ENCODE measurements around the gene FAM98C. TPM values are rescaled to one million over a fixed set of nuclear protein-coding genes. Genes with fewer than 3 reads are reported as not detected.
"Not testable (repeated sequence)": the region's sequence is repeated elsewhere in the genome, so short reads cannot be mapped to it uniquely, and the experiment has no call there.

The FAM98C gene
- total RNA-seq, 2 donors from 2014 or later: 19.9 to 59.5 TPM

DNA sequence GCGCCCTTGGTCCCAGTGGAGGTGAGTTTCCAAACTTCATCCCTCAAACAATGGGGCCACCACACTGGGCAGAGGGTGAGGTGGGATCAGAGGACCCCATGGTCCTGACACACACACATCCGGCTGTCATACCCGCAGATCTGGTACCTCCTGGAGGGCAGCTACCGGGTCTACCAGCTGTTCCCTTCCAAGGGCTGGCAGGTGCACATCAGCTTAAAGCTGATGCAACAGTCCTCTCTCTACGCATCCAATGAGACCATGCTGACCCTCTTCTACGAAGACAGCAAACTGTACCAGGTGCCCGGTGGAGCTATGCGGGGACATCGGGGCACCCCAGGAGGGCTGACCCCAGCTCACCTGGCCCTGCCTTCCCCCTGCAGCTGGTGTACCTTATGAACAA, 42.5 kb upstream of the FAM98C start:
- H3K27ac ChIP-seq: no peak overlapping the region
- intact Hi-C loops (cut with DNase I): no loop called here
- no peak for TF ChIP-seq POLR2A (IDR thresholded peaks at IDR 0.05)
- no peak for TF ChIP-seq POLR2AphosphoS5 (IDR thresholded peaks at IDR 0.05)
- TF ChIP-seq, protein P1, sequence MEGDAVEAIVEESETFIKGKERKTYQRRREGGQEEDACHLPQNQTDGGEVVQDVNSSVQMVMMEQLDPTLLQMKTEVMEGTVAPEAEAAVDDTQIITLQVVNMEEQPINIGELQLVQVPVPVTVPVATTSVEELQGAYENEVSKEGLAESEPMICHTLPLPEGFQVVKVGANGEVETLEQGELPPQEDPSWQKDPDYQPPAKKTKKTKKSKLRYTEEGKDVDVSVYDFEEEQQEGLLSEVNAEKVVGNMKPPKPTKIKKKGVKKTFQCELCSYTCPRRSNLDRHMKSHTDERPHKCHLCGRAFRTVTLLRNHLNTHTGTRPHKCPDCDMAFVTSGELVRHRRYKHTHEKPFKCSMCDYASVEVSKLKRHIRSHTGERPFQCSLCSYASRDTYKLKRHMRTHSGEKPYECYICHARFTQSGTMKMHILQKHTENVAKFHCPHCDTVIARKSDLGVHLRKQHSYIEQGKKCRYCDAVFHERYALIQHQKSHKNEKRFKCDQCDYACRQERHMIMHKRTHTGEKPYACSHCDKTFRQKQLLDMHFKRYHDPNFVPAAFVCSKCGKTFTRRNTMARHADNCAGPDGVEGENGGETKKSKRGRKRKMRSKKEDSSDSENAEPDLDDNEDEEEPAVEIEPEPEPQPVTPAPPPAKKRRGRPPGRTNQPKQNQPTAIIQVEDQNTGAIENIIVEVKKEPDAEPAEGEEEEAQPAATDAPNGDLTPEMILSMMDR (IDR thresholded peaks at IDR 0.05): no peak
- peaks cover 3% of the 10 kb centered on the region for H3K27me3 ChIP-seq (replicated peaks; ENCODE audit: insufficient read depth)
- no peaks in the 10 kb centered on the region for H3K36me3 ChIP-seq
- H3K4me3 ChIP-seq: no peak overlapping the region
- no peak for DNase-seq (ENCODE audit: low spot score)
- H3K4me1 ChIP-seq (replicated peaks): no peaks in the 10 kb centered on the region
- H3K9me3 ChIP-seq: no peaks in the 10 kb centered on the region
- WGBS: 79% methylated on average over 9 of the region's 9 CpGs

DNA sequence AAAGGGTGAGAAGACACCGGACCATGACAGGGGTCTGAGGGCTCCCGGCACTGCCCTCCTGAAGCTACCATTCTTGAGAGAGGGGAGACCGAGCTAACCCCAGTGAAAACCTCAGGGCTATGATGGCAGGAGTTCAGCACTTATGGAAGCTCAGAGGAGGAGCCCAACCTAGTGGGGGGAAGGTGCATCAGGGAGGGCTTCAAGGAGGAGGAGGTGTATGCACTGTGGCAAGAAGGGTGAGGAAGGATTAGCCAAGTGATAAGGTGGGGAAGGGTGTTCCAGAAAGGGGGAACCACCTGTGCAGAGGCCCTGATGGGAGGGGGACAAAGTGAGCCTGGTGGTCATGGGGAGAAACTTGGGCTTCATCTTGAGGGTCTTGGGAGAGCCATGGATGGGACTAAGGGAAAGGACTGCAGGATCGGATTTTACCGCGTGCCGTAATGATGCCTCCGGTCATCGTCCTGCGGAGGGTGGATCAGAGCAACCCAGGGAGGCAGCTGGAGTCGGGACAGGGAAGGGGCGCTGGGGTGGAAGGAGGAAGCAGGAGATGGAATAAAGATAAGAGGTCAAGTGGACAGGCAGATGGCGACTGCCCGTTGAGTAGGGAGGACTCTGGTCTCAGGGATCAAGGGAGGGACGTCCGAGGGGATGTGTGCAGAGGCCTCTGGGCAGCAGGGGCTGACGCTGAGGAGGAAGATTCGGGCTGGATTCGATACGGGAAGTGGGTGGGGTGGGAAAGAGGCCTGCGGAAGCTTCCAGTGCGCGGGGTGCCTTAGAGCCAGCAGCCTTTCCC, 41.9 kb upstream of the FAM98C start:
- peak overlapping the region in 1 of 2 donors; percentile 66 for H3K27ac ChIP-seq
- peaks cover 3% of the 10 kb centered on the region for H3K27me3 ChIP-seq (replicated peaks; ENCODE audit: insufficient read depth)
- no peaks in the 10 kb centered on the region for H3K9me3 ChIP-seq
- no peaks in the 10 kb centered on the region for H3K4me1 ChIP-seq (replicated peaks)
- H3K4me3 ChIP-seq: peak overlapping the region; percentile 36 to 53
- intact Hi-C loops (cut with DNase I): no loop called here
- H3K36me3 ChIP-seq: no peaks in the 10 kb centered on the region
- no peak for DNase-seq (ENCODE audit: low spot score)
- TF ChIP-seq, protein P1 (IDR thresholded peaks at IDR 0.05): no peak
- TF ChIP-seq POLR2A (IDR thresholded peaks at IDR 0.05): no peak
- TF ChIP-seq POLR2AphosphoS5 (IDR thresholded peaks at IDR 0.05): no peak
- WGBS: 17% methylated on average over 23 of the region's 23 CpGs

DNA sequence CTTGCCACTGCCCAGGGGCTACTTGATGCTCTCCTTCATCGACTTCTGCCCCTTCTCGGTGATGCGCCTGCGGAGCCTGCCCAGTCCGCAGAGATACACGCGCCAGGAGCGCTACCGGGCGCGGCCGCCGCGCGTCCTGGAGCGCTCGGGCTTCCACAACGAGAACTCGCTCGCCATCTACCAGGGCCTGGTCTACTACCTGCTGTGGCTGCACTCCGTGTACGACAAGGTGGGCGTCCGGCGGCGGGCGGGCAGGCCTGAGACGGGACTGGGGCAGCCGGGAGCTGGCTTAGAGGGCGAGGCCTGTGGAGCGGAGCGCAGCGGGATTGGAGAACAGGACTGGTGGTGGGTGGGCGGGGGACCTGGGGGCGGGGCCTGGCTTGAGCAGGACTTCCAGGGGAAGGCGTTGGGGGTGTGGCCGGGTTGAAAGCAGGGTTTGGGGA, 41.2 kb upstream of the FAM98C start:
- intact Hi-C loops (cut with DNase I): no loop called here
- WGBS: 1% methylated on average over 18 of the region's 37 CpGs
- H3K9me3 ChIP-seq: no peaks in the 10 kb centered on the region
- H3K4me1 ChIP-seq (replicated peaks): no peaks in the 10 kb centered on the region
- no peak for TF ChIP-seq POLR2AphosphoS5 (IDR thresholded peaks at IDR 0.05)
- TF ChIP-seq, protein P1 (IDR thresholded peaks at IDR 0.05): peak in 2 of 4 experiments; percentile 29 to 45
- no peak for TF ChIP-seq POLR2A (IDR thresholded peaks at IDR 0.05)
- peaks cover 3% of the 10 kb centered on the region for H3K27me3 ChIP-seq (replicated peaks; ENCODE audit: insufficient read depth)
- peak; percentile 78 for DNase-seq (ENCODE audit: low spot score)
- H3K4me3 ChIP-seq: peak overlapping the region; percentile 36 to 53
- H3K27ac ChIP-seq: peak overlapping the region; percentile 64 to 66
- H3K36me3 ChIP-seq: no peaks in the 10 kb centered on the region

DNA sequence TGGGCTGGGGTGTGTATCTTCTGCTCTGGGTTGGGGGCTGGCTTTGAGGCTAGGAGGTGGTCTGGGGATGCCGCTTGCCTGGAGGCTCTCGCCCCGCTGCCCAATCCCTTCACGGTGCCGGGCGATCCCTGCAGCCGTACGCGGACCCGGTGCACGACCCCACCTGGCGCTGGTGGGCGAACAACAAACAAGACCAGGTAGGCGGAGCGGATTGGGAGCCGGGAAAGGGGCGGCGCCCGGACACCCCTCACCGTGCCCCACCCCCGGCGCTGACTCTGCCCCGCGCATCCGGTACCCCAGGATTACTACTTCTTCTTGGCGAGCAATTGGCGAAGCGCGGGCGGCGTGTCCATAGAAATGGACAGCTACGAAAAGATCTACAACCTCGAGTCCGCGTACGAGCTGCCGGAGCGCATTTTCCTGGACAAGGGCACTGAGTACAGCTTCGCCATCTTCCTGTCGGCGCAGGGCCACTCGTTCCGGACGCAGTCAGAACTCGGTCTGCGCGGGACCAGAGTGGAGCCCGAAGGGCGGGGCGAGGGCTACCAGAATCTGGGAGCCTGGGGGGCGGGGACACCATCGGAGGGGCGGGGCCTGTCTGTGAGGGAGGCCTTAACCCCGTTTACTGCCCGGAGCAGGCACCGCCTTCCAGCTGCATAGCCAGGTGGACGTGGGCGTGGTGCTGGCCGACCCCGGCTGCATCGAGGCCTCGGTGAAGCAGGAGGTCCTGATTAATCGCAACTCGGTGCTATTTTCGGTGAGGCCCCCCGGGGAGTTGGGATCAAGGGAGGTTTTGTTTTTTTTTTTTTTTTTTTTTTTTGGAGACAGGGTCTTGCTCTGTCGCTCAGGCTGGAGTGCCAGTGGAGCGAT, 40.6 kb upstream of the FAM98C start:
- DNase-seq (ENCODE audit: low spot score): peak; percentile 71
- intact Hi-C loops (cut with DNase I): no loop called here
- 2% methylated on average over 67 of the region's 68 CpGs for WGBS
- H3K9me3 ChIP-seq: no peaks in the 10 kb centered on the region
- H3K27ac ChIP-seq: peak overlapping the region; percentile 64 to 66
- no peaks in the 10 kb centered on the region for H3K36me3 ChIP-seq
- H3K4me3 ChIP-seq: peak overlapping the region; percentile 36 to 53
- H3K27me3 ChIP-seq (replicated peaks; ENCODE audit: insufficient read depth): peaks cover 3% of the 10 kb centered on the region
- peak; percentile 30 for TF ChIP-seq POLR2A (IDR thresholded peaks at IDR 0.05)
- peak; percentile 17 for TF ChIP-seq POLR2AphosphoS5 (IDR thresholded peaks at IDR 0.05)
- TF ChIP-seq, protein P1 (IDR thresholded peaks at IDR 0.05): no peak
- no peaks in the 10 kb centered on the region for H3K4me1 ChIP-seq (replicated peaks)

DNA sequence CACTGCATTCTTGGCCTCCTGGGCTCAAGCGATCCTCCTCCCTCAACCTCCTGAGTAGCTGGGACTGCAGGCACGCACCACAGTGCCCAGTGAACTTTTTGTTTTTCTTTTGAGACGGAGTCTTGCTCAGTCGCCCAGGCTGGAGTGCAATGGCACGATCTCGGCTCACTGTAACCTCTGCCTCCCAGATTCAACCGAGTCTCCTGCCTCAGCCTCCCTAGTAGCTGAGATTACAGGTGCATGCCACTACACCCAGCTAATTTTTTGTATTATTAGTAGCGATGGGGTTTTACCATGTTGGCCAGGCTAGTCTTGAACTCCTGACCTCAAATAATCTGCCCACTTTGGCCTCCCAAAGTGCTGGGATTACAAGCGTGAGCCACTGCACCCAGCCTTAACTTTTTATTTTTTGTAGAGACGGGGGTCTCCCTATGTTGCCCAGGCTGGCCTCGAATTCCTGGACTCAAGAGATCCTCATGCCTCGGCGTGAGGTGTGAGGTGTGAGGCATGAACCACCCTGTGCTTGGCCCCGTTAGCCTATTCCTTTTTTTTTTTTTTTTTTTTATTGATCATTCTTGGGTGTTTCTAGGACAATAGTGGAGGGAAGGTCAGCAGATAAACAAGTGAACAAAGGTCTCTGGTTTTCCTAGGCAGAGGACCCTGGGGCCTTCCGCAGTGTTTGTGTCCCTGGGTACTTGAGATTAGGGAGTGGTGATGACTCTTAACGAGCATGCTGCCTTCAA, 39.8 kb upstream of the FAM98C start:
- H3K36me3 ChIP-seq; H3K27me3 ChIP-seq (replicated peaks; ENCODE audit: insufficient read depth); intact Hi-C loops (cut with DNase I); H3K4me1 ChIP-seq (replicated peaks); H3K9me3 ChIP-seq; H3K4me3 ChIP-seq; DNase-seq (ENCODE audit: low spot score): not testable (repeated sequence)
- H3K27ac ChIP-seq: peak overlapping the region in 1 of 2 donors; percentile 66
- 80% methylated on average over 15 of the region's 16 CpGs for WGBS

Data from prostate gland (tissue), 2 donors.